HUDEP-2 (cell line): Measurements from ENCODE around the gene HP1BP3.

ENCODE experiments used
- DNase-seq, 76 experiments: peaks; one replicate each; lab custom pipeline; 2025; ENCODE audit not compliant: unreplicated experiment in 76 of 76; lab: John Stamatoyannopoulos, UW

The HP1BP3 gene

DNA sequence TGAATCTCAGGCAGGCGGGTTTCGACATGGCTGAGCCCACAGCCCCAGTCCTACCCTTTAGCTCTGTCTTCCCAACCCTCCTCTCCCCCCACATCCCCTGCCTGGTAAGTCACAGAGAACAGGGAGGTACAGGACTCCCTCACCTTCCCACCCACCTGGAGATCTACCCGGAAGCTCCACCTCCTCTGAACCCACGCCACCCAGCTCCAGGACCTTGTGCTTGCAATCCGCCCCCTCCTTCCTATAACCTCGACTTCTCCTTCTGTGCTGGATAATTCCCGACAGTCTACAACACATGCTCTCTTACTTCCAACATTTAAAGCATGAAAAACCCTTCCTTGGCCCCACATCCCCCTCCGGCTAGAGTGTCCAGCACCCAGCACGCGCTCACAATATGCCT is 91.6 kb downstream of the HP1BP3 start:
- DNase-seq = no peak

DNA sequence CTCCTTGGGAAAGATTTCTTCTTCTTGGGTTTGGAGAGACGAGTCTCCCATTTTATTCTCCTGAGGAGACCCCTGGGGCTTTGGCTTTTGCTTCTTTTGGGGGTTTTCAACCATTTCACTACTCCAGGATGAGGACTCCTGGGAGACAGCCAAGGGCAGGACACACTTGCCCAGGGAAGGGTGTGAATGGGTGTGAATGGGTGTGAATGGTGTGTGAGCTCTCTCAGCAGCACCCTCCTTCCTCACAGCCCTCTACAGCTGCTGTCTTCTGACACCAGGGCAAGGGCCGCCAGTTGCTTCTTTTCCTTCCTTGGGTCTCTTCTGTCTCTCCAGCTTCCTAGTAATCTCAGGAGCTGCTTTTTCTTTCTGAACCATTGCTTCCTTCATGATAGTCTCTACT is 93.5 kb downstream of the HP1BP3 start:
- DNase-seq = no peak
